ENCODE measurements around the gene OSM. TPM values are rescaled to one million over a fixed set of nuclear protein-coding genes. Genes with fewer than 3 reads are reported as not detected.

OSM gene
- polyA plus RNA-seq, 1 of the 3 experiments (the other 2 are of a cell fraction) = not detected

DNA sequence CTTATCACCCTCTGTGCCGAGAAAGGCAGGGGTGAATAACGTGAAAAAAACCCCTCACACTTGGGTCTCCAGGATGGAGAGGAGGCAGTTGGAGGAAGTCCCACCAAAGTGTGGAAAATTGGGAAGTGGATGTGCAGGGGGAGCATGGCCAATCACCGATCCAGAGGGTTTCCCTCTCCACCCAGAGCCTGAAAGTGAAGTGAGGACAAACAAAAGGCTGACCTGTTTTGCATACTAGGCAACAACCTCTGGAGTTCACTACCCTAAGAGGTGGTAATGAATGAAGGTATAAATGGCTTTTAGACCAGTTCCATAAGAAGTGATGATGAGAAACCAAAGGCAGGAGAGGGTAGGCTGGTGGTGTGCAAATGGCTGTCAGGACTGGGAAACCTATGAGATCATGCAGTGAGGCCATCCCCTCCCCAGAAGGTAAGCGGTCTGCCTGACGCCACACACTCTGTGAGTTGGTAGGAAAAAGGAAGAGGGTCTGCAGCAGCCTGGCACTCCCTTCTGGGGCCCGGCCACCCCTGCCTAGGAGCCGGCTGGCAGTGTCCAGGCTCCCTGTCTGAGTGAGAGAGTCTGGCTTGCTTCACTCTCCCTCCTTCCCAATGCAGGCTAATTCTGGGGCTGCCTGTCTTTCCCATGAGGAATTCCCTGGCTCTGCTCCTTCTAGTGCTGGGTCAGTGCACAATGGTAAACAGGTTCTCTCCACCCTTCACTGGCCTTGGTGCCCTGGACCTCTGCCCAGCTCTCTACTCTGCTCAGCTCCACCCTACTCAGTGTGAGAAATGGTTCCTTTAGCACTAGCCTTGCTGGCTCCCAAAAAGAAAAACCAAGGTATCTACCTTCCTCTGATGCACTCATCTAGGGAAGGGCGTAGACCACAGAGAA lies 44.5 kb upstream of the OSM start:
- H3K4me1 ChIP-seq (ENCODE audit: control insufficient read depth in 1 of 2, insufficient read depth in 2 of 2, low read depth in 1 of 2, low read length in 1 of 2) = peaks cover 26 to 35% of the 10 kb centered on the region in 2 experiments; a peak in 3 of 4 replicates
- no peaks in the 10 kb centered on the region for H3K36me3 ChIP-seq (replicated peaks in 1 of 2; ENCODE audit: control insufficient read depth in 1 of 2, insufficient read depth in 2 of 2, low read length in 1 of 2)
- peaks cover 25% of the 10 kb centered on the region for H3F3A ChIP-seq (replicated peaks; ENCODE audit: insufficient read depth)
- H3K4me2 ChIP-seq = peak overlapping the region; percentile 73
- CTCF ChIA-PET = interaction anchor here (1.5 to 6.5 kb wide), 2 partner anchors 22 to 23 kb away, joined by 4 to 31 read pairs; partner anchors contain the start of gene CASTOR1
- H2AFZ ChIP-seq (ENCODE audit: low read depth) = no peak overlapping the region
- H3K27me3 ChIP-seq (ENCODE audit: insufficient read depth) = no peaks in the 10 kb centered on the region
- POLR2A ChIA-PET = no interaction called here
- WGBS (ENCODE audit: low lambda C conversion rate) = 91% methylated on average over 6 of the region's 8 CpGs
- H3K9me2 ChIP-seq = no peaks in the 10 kb centered on the region
- peaks cover 66% of the 10 kb centered on the region for H4K20me1 ChIP-seq (ENCODE audit: insufficient read depth)
- H3K9ac ChIP-seq = peak overlapping the region; percentile 21; the same call in 1 of the 2 replicates
- no peaks in the 10 kb centered on the region for H3K9me3 ChIP-seq
- H3K79me2 ChIP-seq (ENCODE audit: insufficient read depth) = peaks cover 79% of the 10 kb centered on the region
- H3K4me3 ChIP-seq (ENCODE audit: low read depth in 2 of 2, low read length in 1 of 2) = no peak overlapping the region
- DNase-seq = no peak
- peak; percentile 60; the same call in 1 of the 2 replicates for TF ChIP-seq TCF12 (IDR thresholded peaks at IDR 0.05)
- no peak for TF ChIP-seq POLR2AphosphoS5 (IDR thresholded peaks at IDR 0.05; ENCODE audit: low read depth, low read length)
- TF ChIP-seq NFIC (IDR thresholded peaks at IDR 0.05; ENCODE audit: borderline replicate concordance) = peak; percentile 61
- TF ChIP-seq, protein P1, sequence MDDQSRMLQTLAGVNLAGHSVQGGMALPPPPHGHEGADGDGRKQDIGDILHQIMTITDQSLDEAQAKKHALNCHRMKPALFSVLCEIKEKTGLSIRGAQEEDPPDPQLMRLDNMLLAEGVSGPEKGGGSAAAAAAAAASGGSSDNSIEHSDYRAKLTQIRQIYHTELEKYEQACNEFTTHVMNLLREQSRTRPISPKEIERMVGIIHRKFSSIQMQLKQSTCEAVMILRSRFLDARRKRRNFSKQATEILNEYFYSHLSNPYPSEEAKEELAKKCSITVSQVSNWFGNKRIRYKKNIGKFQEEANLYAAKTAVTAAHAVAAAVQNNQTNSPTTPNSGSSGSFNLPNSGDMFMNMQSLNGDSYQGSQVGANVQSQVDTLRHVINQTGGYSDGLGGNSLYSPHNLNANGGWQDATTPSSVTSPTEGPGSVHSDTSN (IDR thresholded peaks at IDR 0.05) = peak; percentile 30; the same call in 1 of the 2 replicates
- TF ChIP-seq FOXJ3 (CRISPR knock-in tag; IDR thresholded peaks at IDR 0.05) = no peak
- H3K27ac ChIP-seq (ENCODE audit: low read depth in 2 of 2, low read length in 1 of 2) = peak overlapping the region in 1 of 2 experiments; percentile 66; a peak in 3 of 4 replicates

DNA sequence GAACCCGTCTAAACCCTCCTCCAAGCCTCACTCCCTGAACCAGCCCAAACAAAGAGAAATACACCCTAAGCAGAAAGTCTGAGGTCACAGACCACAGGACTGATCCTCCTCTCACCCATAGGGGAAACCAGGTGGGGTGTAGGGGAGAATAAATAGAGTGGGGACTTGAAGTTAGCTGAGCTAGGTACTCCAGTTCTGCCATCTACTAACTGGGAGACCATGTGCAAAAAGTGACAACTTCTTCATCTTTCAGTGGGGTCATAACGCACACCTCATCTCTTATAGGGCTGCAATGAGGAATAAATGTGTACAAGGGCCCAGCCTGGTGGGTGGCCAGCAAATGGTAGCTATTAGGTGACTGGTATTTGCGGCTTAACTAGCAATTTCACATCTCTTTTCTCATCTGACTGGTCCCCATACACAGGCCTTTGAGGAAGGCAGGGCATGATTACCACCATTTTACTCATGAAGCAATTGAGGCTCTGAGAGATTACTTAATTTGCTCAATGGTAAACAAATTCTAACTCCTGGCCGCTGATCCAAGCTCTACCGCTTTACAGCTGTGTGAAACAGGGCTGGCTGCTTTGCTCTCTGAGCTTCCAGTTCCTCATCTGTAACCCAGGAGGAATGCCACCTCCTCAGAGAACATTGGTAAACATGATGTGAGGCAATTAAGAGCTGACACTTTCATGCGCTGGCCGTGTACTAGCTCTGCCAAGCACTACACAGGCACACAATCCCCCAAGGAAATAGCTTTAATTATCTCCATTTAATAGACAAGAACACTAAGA lies 43.5 kb upstream of the OSM start:
- Histone ChIP-seq H3K79me2 (ENCODE audit: insufficient read depth) (peaks cover 77% of the 10 kb centered on the region), H4K20me1 (ENCODE audit: insufficient read depth) (peaks cover 68% of the 10 kb centered on the region), H3K4me2 (peak overlapping the region; percentile 73; the same call in 1 of the 2 replicates), H3K9me2 (no peaks in the 10 kb centered on the region), H3K9me3 (no peaks in the 10 kb centered on the region), H3K27ac (ENCODE audit: low read depth in 2 of 2, low read length in 1 of 2) (no peak overlapping the region), H2AFZ (ENCODE audit: low read depth) (no peak overlapping the region), H3K4me3 (ENCODE audit: low read depth in 2 of 2, low read length in 1 of 2) (no peak overlapping the region), H3K9ac (no peak overlapping the region), H3F3A (replicated peaks; ENCODE audit: insufficient read depth) (peaks cover 25% of the 10 kb centered on the region), H3K4me1 (ENCODE audit: control insufficient read depth in 1 of 2, insufficient read depth in 2 of 2, low read depth in 1 of 2, low read length in 1 of 2) (peaks cover 26 to 41% of the 10 kb centered on the region in 2 experiments; a peak in 3 of 4 replicates), H3K27me3 (ENCODE audit: insufficient read depth) (no peaks in the 10 kb centered on the region), H3K36me3 (replicated peaks in 1 of 2; ENCODE audit: control insufficient read depth in 1 of 2, insufficient read depth in 2 of 2, low read length in 1 of 2) (no peaks in the 10 kb centered on the region)
- ChIA-PET POLR2A (no interaction called here), CTCF (interaction anchor here (1.5 to 1.8 kb wide), 2 partner anchors 22 to 77 kb away, joined by 4 read pairs; no protein-coding TSS in a partner anchor)
- 100% methylated on average over 6 of the region's 7 CpGs for WGBS (ENCODE audit: low lambda C conversion rate)
- TF ChIP-seq, protein P2, sequence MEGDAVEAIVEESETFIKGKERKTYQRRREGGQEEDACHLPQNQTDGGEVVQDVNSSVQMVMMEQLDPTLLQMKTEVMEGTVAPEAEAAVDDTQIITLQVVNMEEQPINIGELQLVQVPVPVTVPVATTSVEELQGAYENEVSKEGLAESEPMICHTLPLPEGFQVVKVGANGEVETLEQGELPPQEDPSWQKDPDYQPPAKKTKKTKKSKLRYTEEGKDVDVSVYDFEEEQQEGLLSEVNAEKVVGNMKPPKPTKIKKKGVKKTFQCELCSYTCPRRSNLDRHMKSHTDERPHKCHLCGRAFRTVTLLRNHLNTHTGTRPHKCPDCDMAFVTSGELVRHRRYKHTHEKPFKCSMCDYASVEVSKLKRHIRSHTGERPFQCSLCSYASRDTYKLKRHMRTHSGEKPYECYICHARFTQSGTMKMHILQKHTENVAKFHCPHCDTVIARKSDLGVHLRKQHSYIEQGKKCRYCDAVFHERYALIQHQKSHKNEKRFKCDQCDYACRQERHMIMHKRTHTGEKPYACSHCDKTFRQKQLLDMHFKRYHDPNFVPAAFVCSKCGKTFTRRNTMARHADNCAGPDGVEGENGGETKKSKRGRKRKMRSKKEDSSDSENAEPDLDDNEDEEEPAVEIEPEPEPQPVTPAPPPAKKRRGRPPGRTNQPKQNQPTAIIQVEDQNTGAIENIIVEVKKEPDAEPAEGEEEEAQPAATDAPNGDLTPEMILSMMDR (IDR thresholded peaks at IDR 0.05) = no peak
- no peak for TF ChIP-seq RFX5 (IDR thresholded peaks at IDR 0.05; ENCODE audit: low read length)
- no peak for TF ChIP-seq TCF12 (IDR thresholded peaks at IDR 0.05)
- TF ChIP-seq EZH2phosphoT487 (IDR thresholded peaks at IDR 0.05; ENCODE audit: borderline replicate concordance, low read depth) = no peak
- no peak for TF ChIP-seq NFIC (IDR thresholded peaks at IDR 0.05; ENCODE audit: borderline replicate concordance)
- TF ChIP-seq SMC3 (IDR thresholded peaks at IDR 0.05; ENCODE audit: low read depth, low read length) = no peak
- TF ChIP-seq EP300 (IDR thresholded peaks at IDR 0.05; ENCODE audit: borderline replicate concordance in 1 of 2, low read depth in 1 of 2, low read length in 1 of 2) = no peak
- TF ChIP-seq GATA2 (CRISPR knock-in tag; IDR thresholded peaks at IDR 0.05) = no peak
- TF ChIP-seq, protein P3, sequence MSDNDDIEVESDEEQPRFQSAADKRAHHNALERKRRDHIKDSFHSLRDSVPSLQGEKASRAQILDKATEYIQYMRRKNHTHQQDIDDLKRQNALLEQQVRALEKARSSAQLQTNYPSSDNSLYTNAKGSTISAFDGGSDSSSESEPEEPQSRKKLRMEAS (IDR thresholded peaks at IDR 0.05; ENCODE audit: low read depth) = no peak
- TF ChIP-seq, protein P4, sequence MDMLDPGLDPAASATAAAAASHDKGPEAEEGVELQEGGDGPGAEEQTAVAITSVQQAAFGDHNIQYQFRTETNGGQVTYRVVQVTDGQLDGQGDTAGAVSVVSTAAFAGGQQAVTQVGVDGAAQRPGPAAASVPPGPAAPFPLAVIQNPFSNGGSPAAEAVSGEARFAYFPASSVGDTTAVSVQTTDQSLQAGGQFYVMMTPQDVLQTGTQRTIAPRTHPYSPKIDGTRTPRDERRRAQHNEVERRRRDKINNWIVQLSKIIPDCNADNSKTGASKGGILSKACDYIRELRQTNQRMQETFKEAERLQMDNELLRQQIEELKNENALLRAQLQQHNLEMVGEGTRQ (IDR thresholded peaks at IDR 0.05; ENCODE audit: borderline replicate concordance, low read depth, low read length) = no peak
- TF ChIP-seq FOXJ3 (CRISPR knock-in tag; IDR thresholded peaks at IDR 0.05) = no peak
- no peak for TF ChIP-seq MXI1 (IDR thresholded peaks at IDR 0.05; ENCODE audit: low read depth, low read length)
- no peak for TF ChIP-seq RXRA (IDR thresholded peaks at IDR 0.05; ENCODE audit: borderline replicate concordance, low read depth)
- no peak for DNase-seq

All from SK-N-SH (cell line).